GM13976 (cell line): ENCODE measurements around the gene COPS3.

Experiments
- DNase-seq: peaks from one replicate; pipeline ENCODE4 v3.0.0; 2012; ENCODE audit warnings: low spot score
- in situ Hi-C: fragments of 300-500 bp; cut with MboI; formaldehyde crosslinking; loops from one replicate; pipeline ENCODE4 v1.12.0; 2022; ENCODE audit warnings: low sequenced_read_pairs, mixed read lengths, inconsistent platforms; ENCODE audit not compliant: unreplicated experiment
- TF ChIP-seq, protein P1 (sequence below): IDR thresholded peaks from 2 replicates; pipeline ENCODE4 v1.5.1; 2012; ENCODE audit warnings: borderline replicate concordance, mild to moderate bottlenecking; ENCODE audit not compliant: insufficient read depth; ENCODE audit errors: extremely low read depth, missing control alignments, control extremely low read depth

Gene COPS3

DNA sequence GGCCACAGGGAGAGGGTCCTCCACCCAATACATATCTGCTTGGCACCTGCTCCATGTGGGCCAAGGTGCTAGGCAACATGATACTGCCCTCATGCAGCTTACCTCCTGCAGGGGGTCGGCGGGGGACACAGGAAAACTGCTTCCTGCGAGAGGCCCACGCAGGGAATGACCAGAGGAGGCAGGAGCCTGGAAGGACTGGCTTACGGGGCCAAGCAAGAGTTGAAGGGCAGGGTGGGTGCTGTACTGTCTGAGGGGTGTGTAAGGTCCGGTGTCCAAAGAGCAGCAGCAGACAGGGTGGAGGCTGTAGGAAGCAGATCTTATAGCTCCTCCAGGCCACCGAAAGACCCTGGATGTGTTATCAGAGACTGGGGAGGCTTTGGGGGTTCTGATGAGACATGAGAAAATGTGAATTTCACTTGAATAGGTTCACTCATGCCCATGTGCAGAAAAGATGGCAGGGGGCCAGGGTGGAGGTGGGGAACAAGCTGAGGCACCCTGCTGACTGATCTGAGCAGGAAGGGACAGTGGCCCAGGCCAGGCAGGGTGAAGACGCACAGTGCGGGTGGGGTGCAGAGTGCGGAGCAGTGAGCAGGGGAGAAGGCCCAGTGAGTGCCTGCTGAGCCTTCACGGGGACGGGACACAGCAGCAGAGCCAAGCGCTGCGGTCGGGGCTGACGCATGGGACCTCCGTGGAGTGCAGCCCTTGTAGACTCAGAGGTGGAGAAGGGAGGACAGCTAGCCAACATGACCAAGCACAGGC is 52.3 kb downstream of the COPS3 start:
- in situ Hi-C loops: no loop called here
- DNase-seq: no peak
- TF ChIP-seq, protein P1, sequence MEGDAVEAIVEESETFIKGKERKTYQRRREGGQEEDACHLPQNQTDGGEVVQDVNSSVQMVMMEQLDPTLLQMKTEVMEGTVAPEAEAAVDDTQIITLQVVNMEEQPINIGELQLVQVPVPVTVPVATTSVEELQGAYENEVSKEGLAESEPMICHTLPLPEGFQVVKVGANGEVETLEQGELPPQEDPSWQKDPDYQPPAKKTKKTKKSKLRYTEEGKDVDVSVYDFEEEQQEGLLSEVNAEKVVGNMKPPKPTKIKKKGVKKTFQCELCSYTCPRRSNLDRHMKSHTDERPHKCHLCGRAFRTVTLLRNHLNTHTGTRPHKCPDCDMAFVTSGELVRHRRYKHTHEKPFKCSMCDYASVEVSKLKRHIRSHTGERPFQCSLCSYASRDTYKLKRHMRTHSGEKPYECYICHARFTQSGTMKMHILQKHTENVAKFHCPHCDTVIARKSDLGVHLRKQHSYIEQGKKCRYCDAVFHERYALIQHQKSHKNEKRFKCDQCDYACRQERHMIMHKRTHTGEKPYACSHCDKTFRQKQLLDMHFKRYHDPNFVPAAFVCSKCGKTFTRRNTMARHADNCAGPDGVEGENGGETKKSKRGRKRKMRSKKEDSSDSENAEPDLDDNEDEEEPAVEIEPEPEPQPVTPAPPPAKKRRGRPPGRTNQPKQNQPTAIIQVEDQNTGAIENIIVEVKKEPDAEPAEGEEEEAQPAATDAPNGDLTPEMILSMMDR: no peak

DNA sequence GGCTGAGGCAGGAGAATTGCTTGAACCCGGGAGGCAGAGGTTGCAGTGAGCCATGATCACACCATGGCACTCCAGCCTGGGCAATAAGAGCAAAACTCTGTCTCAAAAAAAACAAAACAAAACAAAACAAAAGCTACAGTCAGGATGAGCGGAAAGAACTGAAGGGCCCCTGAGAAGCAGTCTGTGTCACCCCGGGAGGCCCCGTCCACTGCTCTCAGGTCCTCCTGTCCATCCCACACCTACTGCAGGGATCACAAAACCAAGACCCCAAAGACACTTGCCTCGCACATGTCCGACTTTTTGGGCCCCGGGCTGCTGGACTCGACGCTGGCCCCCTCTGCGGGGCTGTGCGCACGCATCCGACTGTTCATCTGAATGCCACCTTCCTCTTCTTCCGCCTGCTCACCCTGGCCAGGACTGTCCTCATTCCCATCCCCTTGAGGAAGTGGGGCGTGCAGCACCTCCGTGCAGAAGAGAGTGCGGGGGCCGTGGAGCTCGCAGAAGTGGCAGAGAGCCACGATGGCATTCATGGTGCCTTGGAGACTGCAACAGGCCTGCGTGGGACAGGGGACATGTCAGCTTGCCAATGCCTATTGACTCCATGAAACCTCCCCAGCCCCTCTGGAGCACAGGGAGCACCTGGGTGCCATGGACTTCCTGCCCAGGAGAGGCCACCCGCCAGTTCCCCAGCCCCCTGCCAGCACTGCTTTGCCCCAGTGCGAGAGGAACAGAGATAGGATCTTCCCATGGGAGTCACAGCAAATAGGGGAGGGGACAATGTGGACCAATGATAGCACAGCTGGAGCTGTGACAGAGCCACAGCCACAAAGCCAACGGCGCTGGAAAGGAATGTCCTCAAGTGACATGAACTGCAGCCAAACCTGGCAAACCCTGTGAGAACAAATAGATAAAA is 53.2 kb downstream of the COPS3 start:
- no peak for DNase-seq
- TF ChIP-seq, protein P1: no peak
- in situ Hi-C loops: no loop called here

DNA sequence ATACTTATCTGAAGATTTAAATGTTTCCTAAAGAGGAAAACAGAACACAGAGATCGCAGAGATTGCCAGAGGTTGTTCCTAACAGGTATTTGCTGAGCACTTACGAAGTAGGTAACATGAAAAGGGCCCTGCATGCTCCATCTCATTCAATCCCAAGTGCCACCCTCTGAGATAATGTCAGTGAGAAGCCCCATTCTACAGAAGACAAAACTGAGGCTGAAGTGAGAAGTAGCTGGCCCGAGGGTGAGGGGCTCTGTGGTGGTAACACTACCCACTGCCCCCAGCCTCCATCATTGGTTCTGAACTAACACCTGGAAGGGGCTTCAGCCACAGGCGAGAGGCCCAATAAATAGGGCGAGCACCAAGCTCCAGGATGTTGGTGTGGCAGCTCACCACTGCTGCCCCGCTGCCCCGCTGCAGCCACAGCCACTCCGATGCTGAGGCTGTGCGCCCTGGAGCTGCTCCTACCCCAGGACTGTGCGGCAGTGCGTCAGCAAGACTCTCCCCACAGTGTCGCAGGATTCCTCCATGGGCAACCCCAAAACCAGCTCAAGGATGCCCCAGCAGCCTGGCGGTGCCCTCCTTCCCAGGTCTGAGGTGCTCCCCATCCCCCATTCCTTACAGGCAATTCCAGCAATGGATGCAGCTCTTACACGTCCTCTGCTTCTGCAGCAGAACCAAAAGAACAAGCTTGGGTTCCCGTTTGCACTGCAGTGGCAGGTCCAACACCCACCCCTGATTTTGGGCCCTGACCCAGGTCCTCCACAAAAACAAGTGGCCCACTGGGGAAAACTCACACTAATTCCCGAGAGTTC is 54.4 kb downstream of the COPS3 start:
- TF ChIP-seq, protein P1: no peak
- in situ Hi-C loops: no loop called here
- DNase-seq: no peak

DNA sequence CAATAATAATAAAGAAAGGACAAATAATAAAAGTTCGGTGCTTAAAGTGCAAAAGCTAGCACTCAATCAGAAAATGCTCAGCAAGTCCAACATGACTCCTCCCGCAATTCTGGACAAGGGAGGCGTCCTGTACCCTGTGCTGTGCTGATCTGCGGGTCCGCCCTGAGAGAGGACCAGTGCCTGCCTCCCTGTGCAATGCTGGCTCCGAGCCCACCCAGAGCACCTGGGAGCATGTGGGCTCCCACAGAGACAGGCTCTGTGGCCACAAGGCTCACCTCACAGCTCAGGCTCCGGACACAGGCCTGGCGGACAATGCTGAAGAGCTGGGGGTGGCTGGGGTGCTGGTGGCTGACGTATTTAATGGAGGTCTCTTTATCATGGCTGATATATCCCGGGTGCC is 55.1 kb downstream of the COPS3 start:
- in situ Hi-C loops: no loop called here
- TF ChIP-seq, protein P1: no peak
- no peak for DNase-seq

DNA sequence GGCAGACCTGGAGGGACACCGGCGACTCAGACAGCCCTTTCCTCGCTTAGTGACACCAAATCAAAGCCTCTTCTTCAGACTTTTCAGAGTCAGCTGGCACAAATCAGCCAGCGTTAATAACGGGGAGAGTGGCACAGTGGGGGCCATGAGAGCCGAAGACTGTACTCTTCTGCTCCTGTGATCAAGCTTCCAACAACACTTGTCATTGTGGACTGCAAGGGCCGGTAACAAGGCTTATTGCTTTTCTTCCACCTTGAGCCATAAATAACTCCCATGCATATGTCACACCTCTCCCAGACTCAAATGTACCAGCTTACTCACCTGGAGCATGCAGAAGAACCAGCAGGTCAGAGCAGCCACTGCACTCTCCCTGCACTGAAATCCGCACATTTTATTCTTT is 56.9 kb downstream of the COPS3 start:
- in situ Hi-C loops: no loop called here
- TF ChIP-seq, protein P1: no peak
- no peak for DNase-seq

DNA sequence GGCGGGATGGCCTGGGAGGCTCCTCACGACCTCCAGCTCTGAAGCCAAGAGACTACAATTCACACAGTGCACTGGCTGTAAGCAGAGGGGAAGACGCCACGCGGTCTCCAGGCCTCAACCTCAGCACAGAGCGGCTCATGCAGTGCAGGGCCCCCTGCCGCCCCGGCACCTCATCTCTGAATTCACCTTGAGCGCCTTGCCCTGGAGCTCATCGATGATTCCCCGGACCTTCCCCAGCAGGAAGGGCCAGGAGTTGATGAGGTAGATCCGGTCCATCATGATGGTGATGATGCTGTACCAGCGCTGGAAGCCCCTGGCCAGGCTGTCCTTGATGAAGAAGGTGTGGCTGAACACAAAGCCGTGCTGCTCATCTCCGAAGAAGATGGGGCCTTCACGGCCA is 57.3 kb downstream of the COPS3 start:
- DNase-seq: no peak
- TF ChIP-seq, protein P1: no peak
- in situ Hi-C loops: no loop called here
